GM18517 (cell line): ENCODE measurements around the gene CCNL1.
"Not testable (repeated sequence)": the region's sequence is repeated elsewhere in the genome, so short reads cannot be mapped to it uniquely, and the experiment has no call there.

Experiments used
- ATAC-seq: cut with Tn5 transposase; IDR thresholded peaks from one replicate; pipeline ENCODE4 v1.9.1; 2021; ENCODE audit warnings: mild to moderate bottlenecking, moderate library complexity; ENCODE audit not compliant: unreplicated experiment

Gene CCNL1

DNA sequence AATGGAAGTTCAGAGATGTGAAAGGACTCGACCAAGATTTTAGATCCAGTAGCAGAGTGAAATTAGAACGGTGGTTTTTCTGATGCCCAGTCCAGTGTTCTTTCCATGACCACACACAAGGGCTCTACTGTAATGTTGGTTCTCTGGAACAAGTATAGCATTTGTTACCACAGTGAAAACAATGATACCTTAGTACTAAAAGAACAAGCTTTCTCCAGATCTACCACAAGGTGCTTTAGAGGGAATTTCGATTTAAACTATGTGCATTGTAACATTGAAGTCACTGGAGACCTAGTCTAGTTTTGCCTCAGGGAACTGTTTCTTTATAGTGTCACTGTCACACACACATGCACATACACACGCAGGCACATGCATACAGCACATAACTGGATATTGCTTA, 12.8 kb upstream of the CCNL1 start:
- no peak for ATAC-seq

DNA sequence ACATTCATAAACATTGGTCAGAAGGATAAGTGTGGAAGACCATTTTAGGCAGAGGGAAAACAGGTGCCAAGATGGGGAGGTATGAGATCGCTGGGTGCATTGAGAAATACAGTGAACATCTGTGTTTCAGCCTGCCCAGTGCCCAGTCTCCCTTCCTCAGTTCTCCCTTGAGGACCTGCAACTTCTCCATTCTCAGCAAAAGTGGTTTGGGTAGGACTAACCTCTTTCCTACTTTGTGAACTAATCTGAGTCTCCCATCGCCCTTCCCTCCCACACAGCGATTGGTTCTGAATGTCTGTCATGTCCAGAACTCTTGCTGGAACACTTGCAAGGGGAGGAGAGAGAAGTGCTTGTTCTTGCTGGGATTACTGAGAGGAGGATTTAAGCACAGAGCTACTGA, 10.9 kb upstream of the CCNL1 start:
- ATAC-seq: no peak

DNA sequence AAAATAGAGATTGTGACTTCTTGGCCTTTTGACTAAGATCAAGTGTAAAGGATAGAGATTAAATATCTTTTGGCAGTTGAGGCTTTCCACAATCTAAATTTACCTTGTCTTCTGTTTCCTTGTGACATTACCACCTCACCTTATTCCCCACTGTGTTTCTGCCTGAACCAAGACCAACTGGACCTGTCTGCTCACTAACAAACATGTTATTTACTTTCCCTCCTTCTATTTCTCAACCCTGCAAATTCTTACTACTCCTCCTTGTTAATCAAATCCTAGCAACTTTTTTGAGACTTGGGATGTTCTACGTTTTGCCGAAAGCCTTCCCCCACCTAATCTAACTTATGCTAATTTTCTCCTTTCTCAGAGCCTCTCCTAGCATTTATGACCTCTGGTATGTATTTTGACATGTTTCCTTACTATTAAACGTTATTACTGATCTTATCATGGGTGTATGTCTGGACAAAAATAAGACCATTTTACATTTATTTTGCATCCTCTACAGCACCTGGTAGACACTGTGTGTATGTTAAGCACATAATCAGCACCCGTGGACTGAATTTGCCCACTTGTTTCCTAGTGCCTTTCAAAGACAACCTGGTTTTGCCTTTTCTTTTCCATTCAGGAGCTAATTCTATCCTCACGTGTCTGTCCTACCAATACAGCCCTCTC, 7.6 kb upstream of the CCNL1 start:
- ATAC-seq: no peak

DNA sequence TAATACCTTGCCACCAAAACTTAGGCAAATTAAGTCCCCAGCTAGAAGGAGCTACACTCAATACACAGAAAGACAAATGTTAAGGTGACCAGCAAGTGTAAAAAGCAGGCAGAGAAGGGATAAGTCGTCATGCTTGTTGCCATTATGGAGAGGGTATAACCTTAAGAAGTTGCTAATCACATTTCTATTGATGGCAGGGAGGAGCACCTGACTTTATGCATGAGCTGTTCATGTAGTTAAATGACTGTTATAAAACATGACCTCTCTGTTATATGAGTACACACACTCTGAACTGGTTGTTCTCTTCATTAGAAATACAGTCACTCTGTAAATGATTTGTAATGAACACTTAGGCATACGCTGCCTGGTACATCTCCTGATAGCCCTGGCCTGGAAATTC, 6.6 kb upstream of the CCNL1 start:
- peak; percentile 72 for ATAC-seq

DNA sequence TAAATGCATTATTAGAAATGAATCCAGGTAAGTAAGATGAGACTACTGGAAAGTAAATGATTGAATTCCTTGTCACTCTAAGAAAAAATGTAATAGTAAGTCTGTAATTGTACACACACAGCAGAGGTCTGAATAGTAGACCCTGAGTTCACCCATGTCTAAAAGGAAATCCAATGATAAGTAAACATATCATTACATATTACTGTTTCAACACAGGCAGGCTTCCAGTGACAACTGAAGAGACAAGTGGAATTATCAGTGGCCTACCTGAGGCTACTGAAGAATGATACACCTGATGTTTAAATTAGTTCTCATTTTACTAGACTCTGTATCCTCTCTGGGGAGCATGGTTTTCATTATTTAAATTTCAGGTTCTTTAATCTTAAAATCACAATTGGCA, 6.2 kb upstream of the CCNL1 start:
- ATAC-seq: no peak

DNA sequence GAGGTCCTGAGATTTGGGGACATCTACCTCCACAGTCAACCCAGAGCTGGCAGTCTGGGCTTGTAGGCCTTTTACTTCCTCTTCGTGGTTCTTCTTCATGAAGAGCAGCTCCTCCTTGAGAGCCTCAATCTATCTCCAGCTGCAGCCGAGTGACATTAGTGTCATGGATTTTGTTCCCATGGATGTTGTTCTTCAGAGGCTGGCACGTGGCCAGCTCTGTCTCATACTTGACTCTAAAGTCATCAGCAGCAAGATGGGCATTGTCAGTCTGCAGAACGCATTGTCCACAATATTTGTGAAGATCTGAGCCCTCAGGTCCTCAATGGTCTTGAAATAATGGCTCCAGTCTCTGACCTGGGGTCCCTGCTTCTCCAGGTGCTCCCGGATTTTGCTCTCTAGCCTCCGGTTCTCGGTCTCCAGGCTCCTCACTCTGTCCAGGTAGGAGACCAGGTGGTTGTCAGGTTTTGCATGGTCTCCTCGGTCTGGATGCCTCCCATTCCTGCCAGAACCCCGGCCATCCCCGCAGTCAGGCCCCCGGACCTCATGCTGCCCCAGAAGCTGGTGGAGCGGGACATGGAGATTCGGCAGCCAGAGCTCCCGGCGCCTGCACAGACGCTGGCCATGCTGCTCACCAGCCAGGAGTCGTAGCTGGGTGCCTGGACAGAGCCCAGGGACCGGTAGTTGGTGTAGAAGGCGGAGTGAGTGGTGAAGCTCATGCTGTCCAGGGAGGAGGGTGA, 3.4 kb upstream of the CCNL1 start:
- ATAC-seq: no peak

DNA sequence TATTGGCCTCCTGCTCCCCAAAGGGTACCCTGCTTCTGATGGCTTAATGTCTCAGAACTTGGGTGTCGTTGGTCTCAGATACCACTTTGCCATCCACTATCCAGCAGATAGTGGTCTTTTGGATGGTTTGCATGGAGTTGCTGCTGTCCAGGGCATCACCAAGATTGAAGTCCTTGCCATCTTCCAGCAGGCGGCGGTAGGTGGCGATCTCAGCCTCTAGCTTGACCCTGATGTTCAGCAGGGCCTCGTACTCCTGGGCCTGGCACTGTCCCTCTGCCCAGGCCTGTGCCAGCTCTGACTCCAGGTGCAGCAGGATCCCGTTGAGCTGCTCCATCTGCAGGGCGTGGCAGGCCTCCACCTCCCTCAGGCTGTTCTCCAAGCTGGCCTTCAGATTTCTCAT, 2.7 kb upstream of the CCNL1 start:
- ATAC-seq: not testable (repeated sequence)

DNA sequence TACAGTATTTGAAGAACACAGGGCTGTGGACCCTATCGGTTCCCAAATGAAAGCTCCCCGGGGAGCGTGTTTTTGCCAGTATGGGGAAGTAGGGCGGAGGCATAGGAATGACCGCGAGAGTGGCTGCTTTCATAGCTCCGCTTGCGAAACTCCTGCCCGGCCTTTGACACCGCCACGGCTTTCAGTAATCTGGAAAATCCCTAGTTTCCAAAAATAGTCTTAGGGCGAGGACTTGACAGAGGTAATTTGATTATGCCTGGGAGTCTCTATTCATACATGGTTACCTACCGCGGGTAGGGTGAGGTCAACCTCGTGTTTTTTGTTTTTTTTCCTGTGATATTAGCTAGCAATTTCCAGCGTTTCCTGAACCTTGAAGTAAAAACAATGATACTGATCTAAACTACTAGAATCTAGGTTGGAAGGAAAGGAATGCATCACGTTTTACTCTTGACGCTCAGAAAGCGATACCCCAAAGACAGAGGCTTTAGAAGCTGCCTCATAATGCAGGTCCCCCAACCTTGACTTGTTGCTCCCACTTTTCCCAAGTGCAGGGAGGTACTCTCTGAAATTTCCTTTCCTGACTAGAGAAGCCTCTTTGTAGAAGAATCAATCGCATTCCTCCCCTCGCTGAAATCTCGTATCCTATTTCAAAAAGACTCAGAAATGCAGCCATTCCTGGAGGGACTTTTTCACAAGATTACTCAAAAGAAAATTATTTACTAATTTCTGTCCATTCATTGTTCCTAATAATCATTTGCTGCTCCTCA, 894 bp upstream of the CCNL1 start:
- peak; percentile 33 for ATAC-seq

DNA sequence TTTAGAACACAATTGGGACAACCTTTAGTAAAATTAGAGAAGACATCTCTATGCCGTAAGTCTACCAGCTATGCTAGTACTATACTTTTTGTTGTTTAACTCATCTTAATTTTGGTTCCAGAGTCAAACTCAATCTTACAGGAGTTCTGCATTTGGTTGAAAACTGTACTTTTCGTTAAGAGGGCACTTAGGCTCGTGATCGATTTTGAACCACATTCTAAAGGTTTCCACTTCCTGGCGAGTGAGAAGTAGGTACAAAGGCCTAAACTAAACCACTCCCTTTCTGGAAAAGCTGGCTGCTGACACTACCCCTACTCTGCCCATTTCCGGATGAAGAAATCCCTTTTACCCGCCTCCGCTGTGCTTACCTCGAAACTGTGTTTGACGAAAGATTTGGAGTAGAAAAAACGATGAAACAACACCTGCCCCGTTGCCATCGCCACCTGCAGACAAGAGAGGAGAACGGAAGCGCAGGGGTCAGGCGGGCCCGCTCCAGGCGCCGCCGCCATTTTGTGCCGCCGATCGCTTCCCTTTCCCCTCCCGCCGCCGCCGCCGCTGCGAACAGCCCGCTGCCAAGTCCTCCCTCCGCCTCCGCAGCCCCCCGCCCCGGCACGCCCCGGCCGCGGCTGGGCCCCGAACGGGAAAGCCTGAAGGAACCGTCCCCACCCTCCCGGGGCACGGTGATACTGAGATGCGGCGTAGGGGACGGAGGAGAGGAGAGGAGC, 748 bp downstream of the CCNL1 start:
- ATAC-seq: peak; percentile 48

DNA sequence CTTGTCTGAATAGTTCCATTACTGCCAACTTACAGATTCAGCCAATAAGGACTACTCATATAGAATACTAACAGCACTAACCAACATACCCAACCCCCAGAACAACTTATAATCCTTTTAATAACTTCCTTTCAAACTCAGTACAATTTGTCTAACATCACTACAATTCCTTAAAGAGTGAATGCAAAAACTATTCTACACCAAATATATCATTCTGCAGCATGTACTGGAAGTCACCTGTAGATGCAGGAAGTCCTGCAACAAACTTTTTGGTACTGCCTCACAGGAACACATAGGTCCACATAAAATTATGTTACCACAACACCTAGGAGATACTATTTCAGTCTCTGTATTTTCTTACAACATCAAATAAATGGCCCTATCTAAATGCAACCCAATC, 2.1 kb downstream of the CCNL1 start:
- ATAC-seq: no peak

DNA sequence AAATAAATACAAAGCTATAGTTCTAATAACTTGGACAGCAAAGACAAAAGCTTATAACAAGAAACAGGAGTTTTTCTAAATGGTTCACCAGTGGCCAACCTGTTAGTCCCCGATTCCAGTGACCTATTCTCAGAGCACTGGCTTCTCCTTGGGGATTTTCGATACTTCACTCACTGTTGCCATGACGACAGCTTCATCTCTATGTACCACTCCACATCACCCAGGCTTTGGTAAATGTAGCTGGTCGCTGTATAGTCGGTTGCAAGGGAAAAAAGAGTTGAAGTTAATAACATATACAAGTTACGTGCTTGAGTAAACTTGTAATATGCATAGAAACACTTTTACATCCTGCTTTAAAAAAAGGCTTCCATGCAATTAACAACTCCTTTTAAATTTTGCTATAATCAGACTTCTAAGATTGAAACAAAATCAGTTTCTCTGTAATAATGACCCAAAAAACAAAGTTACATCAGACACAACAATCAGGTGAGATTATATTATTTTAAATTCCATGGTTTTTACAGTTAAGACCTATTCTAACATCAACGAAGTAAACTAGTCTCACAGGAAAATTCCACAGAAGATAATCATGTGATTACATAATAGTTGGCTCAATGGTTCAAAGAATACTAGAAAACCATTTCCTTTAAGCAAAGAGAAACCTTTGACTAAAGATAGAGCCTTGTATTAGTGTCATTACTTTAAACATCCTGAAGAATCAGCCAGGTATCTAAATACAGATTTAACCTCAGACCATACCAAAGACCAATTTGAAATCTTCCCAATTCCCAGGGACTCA, 2.9 kb downstream of the CCNL1 start:
- no peak for ATAC-seq

DNA sequence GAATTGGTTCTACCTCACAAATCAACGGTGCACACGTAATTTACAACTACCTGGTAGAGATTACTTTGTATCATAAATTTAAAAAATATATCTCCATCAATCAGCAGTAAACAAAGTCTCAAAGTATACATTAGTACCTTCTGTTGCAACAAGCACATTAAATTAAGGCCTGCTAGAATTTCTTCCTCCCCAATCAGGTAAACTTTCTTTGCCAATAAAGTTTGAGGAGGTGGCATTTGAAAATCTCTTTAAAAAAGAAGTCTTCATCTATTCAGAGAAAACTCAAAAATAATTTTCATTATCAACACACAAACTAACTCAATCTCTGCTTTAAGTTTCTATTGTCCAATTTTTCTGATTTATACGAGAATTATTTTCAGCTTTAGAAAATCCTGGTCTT, 4.4 kb downstream of the CCNL1 start:
- no peak for ATAC-seq

DNA sequence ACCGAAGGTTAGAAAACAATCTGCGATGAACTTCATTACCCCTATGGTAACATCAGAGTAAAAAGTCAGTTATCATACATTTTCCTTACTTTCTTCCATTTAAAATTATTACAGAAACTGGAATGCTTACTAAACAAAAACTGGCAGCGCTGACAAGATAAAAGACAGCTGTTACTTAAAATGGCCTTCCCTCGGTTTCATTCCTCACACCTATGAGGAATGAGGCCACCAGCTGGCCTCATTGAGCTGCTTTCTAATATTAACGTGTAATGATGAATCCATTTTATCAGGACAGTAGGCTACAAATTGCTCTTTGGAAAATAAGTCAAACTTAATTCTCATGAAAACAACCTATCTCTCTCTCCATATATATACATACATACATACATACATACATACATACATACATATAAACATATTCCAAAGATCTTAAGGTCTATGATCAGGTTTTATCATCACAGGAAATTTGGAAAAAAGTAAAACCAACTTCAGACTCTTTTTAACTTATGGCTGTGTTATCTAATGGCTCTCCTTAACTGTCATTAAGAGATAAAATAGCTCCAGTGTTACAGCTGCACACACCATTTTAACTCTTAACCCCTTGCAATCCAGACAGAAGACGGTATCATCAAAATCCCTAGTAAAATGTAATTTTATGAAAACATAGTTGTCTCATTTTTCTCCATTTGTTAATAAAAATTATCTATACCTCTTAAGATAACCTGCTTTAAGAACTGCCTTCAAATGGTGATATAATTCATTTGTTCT, 5.2 kb downstream of the CCNL1 start:
- no peak for ATAC-seq

DNA sequence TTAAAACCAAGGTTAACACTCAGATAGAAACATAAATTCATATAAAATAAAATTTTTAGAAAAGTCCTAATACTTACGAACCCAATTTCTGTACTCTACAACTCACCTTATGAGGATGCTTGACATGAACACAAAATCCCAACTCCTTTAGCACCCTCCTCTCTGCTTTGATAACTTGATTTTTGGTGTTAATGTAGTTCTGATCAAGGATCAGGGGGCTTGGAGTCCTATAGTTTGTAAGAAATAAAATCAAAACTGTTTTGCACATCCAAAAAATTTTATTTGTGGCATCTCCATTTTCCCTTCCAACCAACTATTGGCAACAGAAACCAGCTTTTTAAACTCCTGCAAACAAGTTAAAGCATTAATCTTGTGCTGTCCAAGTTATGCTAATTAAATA, 7.0 kb downstream of the CCNL1 start:
- no peak for ATAC-seq

DNA sequence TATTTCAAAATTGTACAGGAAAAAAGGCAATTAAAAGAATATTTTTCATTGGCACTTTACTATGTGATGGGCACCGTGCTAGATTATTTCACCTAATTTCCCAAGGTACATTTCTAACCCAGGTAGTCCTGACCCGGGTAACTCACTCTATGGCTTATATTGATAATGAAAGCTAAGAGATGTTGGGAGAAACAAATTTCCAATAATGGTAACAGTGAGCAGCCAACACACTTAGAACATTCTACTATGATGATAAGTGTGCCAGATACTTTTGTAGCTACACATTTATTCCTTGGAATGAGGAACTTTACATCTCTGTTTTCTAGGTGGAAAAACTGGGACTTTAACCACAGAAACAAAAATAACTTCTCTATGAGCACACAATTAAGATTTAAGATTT, 7.5 kb downstream of the CCNL1 start:
- no peak for ATAC-seq

DNA sequence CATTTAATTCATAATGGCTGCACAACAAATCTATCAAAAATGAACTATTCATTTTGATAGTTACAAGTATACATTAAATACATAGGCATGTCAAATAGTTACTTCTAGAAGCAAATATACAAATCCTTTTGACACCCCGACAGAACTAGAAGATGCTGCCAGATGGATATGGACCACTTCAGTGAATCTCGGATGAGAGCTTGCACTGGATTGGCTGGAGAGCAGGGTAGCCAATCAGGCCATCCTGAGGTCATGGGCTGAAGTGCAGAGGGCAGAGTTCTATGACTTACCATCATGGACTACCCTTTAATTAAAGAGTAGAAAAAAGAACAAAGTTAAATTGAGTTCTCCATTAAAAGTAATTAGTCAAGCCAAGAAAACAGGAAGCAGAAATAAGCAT, 8.3 kb downstream of the CCNL1 start:
- ATAC-seq: no peak

DNA sequence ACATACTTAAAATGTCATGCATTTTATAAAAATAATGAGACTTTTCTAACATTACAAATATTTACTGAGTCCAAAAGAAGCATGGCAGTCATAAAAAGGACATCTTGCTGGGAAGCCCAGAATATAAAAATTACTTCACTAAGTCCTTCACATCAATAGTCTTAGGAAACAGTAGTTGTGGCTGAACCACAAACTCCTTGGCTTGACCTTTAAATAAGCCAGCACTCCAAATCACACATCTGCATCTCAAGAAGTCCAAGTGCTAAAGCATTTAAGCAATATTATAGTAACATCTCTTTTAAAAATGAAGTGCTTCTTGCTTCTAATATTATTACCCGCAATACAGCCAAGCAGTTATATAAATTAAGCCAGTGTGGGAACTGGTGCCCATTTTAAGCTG, 8.8 kb downstream of the CCNL1 start:
- no peak for ATAC-seq

DNA sequence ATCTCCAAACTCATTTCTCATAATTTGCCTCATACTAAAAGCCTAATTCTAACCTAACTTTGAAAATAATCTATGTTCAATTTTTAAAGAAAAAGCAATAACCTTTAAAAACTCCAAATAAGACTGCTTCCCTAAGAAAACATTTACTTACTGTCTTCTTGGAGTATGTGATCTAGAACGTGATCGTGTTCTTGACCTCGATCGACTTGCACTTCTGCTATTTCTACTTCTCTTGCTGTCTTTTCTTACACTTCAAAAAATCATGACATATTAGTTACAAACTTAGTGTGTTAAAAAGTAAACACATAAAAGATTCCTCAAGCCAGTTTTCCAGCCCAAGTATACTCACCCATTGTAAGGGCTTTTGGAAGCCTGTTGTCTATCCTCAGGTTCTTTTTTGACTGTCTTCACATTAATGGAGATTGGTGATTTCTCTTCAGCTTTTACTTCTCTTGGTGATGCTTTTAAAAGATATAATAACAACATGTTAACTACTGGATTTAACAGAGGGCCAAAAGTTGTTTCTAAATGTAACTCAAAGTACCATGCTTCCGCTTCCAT, 10.7 kb downstream of the CCNL1 start:
- ATAC-seq: no peak

DNA sequence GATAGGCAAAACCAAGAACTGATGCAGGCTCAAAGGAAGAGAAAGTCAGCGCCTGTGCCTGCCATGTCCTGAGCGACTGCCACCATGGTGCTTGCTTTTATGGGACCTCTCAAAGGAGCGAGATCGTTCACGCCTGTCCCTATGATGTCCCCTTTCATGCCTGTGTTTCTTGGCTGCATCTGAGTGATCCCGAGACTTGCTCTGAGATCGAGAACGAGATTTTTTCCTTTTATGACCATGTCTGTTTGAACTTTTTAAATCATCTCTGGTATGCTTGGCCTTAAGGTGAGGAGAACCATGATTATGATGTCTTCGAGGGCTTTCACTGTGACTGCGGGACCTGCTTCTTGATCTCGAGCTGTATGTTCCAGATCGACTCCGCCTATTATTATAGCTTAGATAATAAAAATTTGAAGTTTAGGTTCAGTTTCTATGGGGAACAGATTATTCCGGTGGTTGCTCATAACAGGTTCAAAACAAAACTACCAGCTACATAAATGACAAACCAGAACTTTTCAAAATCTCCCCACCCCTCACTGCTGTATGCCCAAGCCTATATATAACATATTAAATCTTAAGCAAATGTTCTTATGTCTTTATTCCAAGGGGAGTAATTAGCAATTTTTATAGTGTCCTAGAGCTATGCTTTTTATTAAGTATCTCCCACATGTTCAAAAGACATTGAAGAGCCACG, 11.6 kb downstream of the CCNL1 start:
- no peak for ATAC-seq
